ENCODE results near the gene TENM4. TPM values are rescaled to one million over a fixed set of nuclear protein-coding genes. Genes with fewer than 3 reads are reported as not detected.

Gene TENM4
- total RNA-seq, 4 donors from 2014 or later: 0.02 to 0.82 (median 0.23) TPM

DNA sequence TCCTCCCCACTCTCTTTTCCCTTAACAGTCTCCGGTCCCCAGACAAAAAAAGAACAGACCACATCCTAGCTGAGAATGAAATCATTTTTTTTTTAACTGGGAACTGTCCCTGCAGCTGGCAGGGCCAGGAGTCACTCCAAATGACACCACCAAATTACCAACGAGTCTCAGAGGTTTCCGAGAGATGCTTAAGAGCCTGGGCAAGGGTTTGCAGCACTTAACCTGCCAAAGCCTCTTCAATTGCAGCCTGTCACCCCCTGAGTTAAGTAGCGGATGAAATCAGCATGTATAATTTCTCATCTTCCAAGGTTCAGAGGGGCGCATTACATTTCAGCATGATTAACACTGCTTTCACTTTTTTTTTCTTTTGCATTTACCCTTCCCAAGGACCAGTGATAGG is 71.8 kb downstream of the TENM4 start:
- TF ChIP-seq CTCF (IDR thresholded peaks at IDR 0.05 in 4 of 5, conservative IDR thresholded peaks at IDR 0.05 in 1 of 5) (no peak), POLR2A (IDR thresholded peaks at IDR 0.05) (no peak)
- in situ Hi-C loops (cut with MboI; ENCODE audit: low sequenced_read_pairs in 4 of 4) (no loop called here), intact Hi-C loops (cut with DNase I; ENCODE audit: low total_unique reads) (no loop called here)
- no peaks in the 10 kb centered on the region for H3K9me3 ChIP-seq
- ATAC-seq (no peak), DNase-seq (no peak)
- no peak overlapping the region for H3K4me3 ChIP-seq
- H3K4me1 ChIP-seq: no peaks in the 10 kb centered on the region
- H3K36me3 ChIP-seq: no peaks in the 10 kb centered on the region
- peaks cover 0 to 5% (median 0%) of the 10 kb centered on the region in 3 donors for H3K27me3 ChIP-seq
- no peak overlapping the region for H3K27ac ChIP-seq

DNA sequence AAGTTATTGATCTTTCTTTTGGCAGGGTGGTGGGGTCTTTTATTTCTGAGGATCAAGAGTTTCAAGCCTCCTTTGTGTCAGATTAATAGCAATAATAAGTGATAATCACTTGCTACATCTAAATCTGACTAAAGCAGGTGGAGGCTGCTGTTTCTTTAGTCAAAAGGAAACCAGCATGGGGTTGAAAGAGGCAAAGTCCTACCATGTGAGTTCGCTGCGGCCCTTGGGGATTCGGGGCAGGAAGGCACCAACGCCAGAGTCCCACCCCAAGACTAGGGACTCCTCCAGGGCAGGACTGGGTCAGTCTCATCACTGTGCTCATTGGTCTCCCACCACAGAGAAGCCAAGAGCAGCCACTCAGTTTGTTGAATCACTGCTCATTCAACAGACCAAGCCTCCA is 73.0 kb downstream of the TENM4 start:
- intact Hi-C loops (cut with DNase I; ENCODE audit: low total_unique reads): no loop called here
- DNase-seq: no peak
- TF ChIP-seq CTCF (IDR thresholded peaks at IDR 0.05 in 4 of 5, conservative IDR thresholded peaks at IDR 0.05 in 1 of 5): no peak
- no peak for TF ChIP-seq POLR2A (IDR thresholded peaks at IDR 0.05)
- ATAC-seq: no peak
- H3K4me1 ChIP-seq: no peaks in the 10 kb centered on the region
- no peak overlapping the region for H3K4me3 ChIP-seq
- peaks cover 0 to 5% (median 0%) of the 10 kb centered on the region in 3 donors for H3K27me3 ChIP-seq
- no peak overlapping the region for H3K27ac ChIP-seq
- no peaks in the 10 kb centered on the region for H3K9me3 ChIP-seq
- H3K36me3 ChIP-seq: no peaks in the 10 kb centered on the region
- in situ Hi-C loops (cut with MboI; ENCODE audit: low sequenced_read_pairs in 4 of 4): no loop called here

- ATAC-seq (no peak), DNase-seq (no peak)
- Histone ChIP-seq H3K4me3 (no peak overlapping the region), H3K36me3 (no peaks in the 10 kb centered on the region), H3K9me3 (no peaks in the 10 kb centered on the region), H3K27ac (no peak overlapping the region), H3K27me3 (peaks cover 0 to 5% (median 0%) of the 10 kb centered on the region in 3 donors), H3K4me1 (no peaks in the 10 kb centered on the region)
- TF ChIP-seq POLR2A (IDR thresholded peaks at IDR 0.05) (no peak), CTCF (IDR thresholded peaks at IDR 0.05 in 4 of 5, conservative IDR thresholded peaks at IDR 0.05 in 1 of 5) (no peak)
- intact Hi-C loops (cut with DNase I; ENCODE audit: low total_unique reads) (no loop called here), in situ Hi-C loops (cut with MboI; ENCODE audit: low sequenced_read_pairs in 4 of 4) (no loop called here)
These were observed 74.6 kb downstream of the TENM4 start for GRCh38 chr11:79366218-79366617.

DNA sequence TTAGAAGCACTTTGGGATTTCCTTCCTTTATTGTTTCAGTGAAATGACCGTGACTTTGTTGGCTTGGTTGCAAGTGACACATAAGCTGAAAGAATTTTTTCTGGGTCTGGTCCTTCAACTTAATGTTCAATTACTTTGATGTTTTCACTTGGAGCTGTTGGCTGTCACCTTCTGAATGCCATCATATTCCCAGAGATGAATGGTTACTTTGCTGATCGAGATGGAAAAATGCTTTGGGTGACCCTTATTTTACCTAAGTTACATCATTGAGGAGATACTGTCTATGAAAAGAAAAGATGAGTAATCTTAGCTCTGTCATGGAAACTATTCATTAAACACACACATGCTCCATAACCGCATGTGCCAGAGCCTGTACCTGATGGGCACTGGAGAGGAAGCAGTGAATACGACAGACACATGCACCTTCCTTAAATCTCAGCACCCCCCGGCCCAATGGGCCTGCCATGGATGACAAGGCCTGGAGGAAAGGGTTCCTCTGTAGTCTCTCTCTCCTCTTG is 76.9 kb downstream of the TENM4 start:
- H3K4me3 ChIP-seq: no peak overlapping the region
- intact Hi-C loops (cut with DNase I; ENCODE audit: low total_unique reads): no loop called here
- H3K27me3 ChIP-seq: no peaks in the 10 kb centered on the region
- ATAC-seq (no peak), DNase-seq (no peak)
- no peaks in the 10 kb centered on the region for H3K9me3 ChIP-seq
- TF ChIP-seq CTCF (IDR thresholded peaks at IDR 0.05 in 4 of 5, conservative IDR thresholded peaks at IDR 0.05 in 1 of 5) (no peak), POLR2A (IDR thresholded peaks at IDR 0.05) (no peak)
- no peak overlapping the region for H3K27ac ChIP-seq
- H3K4me1 ChIP-seq: no peaks in the 10 kb centered on the region
- no peaks in the 10 kb centered on the region for H3K36me3 ChIP-seq
- in situ Hi-C loops (cut with MboI; ENCODE audit: low sequenced_read_pairs in 4 of 4): no loop called here

GRCh38 chr11:79363256-79363655 is 77.6 kb downstream of the TENM4 start:
- Histone ChIP-seq H3K4me1 (no peaks in the 10 kb centered on the region), H3K4me3 (no peak overlapping the region), H3K36me3 (no peaks in the 10 kb centered on the region), H3K27ac (no peak overlapping the region), H3K9me3 (no peaks in the 10 kb centered on the region), H3K27me3 (no peaks in the 10 kb centered on the region)
- ATAC-seq (no peak), DNase-seq (no peak)
- in situ Hi-C loops (cut with MboI; ENCODE audit: low sequenced_read_pairs in 4 of 4) (no loop called here), intact Hi-C loops (cut with DNase I; ENCODE audit: low total_unique reads) (no loop called here)
- TF ChIP-seq POLR2A (IDR thresholded peaks at IDR 0.05) (no peak), CTCF (IDR thresholded peaks at IDR 0.05 in 4 of 5, conservative IDR thresholded peaks at IDR 0.05 in 1 of 5) (no peak)

All from gastrocnemius medialis (tissue), 4 donors.